CD4-positive, CD25-positive, alpha-beta regulatory T cell (primary cell): Measurements from ENCODE around the gene PRR33. TPM values are rescaled to one million over a fixed set of nuclear protein-coding genes. Genes with fewer than 3 reads are reported as not detected.
"Not testable (repeated sequence)": the region's sequence is repeated elsewhere in the genome, so short reads cannot be mapped to it uniquely, and the experiment has no call there.

Source experiments
- ATAC-seq, 2 donors: fragments of 150-1000 bp; cut with Tn5 transposase; one replicate each; pipeline ENCODE4 v1.10.0; 2021; ENCODE audit warnings: low read depth in 2 of 2, moderate number of reproducible peaks in 2 of 2, moderate library complexity in 1 of 2
- DNase-seq, 3 donors: peaks; one replicate each; pipeline versions ENCODE4 v3.0.0 to v3.0.0-alpha.2; 2012 to 2022; ENCODE audit warnings: mixed read lengths in 1 of 3
- H3K27ac ChIP-seq: one replicate; pipeline ENCODE4 v1.7.0; 2013; ENCODE audit warnings: mild to moderate bottlenecking, low read length; ENCODE audit not compliant: insufficient read depth, poor library complexity, severe bottlenecking
- H3K27me3 ChIP-seq: one replicate; pipeline ENCODE4 v1.7.0; 2013; ENCODE audit warnings: low read length; ENCODE audit not compliant: control insufficient read depth, insufficient read depth
- H3K36me3 ChIP-seq: one replicate; pipeline ENCODE4 v1.7.0; 2013; ENCODE audit warnings: mild to moderate bottlenecking, low read length, moderate library complexity; ENCODE audit not compliant: control insufficient read depth, insufficient read depth
- H3K4me1 ChIP-seq: 2 replicates; pipeline ENCODE4 v1.7.0; 2013; ENCODE audit warnings: mild to moderate bottlenecking, low read length; ENCODE audit not compliant: insufficient read depth, control insufficient read depth, poor library complexity, severe bottlenecking
- H3K4me3 ChIP-seq: one replicate; pipeline ENCODE4 v1.7.0; 2013; ENCODE audit warnings: low read depth, mild to moderate bottlenecking, low read length, moderate library complexity
- H3K9me3 ChIP-seq, 2 experiments: 1 replicate in 1 of 2; 2 replicates in 1 of 2; pipeline ENCODE4 v1.7.0; 2013; ENCODE audit warnings: low read length in 2 of 2, mild to moderate bottlenecking in 1 of 2, moderate library complexity in 1 of 2; ENCODE audit not compliant: control insufficient read depth in 2 of 2
- H3K27ac Mint-ChIP-seq, 3 donors: one replicate each; pipeline ENCODE4 v1.8.0; 2020 to 2022; ENCODE audit warnings: mild to moderate bottlenecking in 3 of 3, mixed read lengths in 3 of 3, moderate library complexity in 2 of 3
- H3K27me3 Mint-ChIP-seq: one replicate; pipeline ENCODE4 v1.8.0; 2022; ENCODE audit warnings: mild to moderate bottlenecking, mixed read lengths
- H3K36me3 Mint-ChIP-seq: one replicate; pipeline ENCODE4 v1.8.0; 2020; ENCODE audit warnings: mixed read lengths
- H3K4me1 Mint-ChIP-seq, 4 donors: one replicate each; pipeline ENCODE4 v1.8.0; 2020 to 2022; ENCODE audit warnings: mixed read lengths in 4 of 4, mild to moderate bottlenecking in 1 of 4
- H3K4me3 Mint-ChIP-seq, 4 donors: one replicate each; pipeline ENCODE4 v1.8.0; 2020 to 2022; ENCODE audit warnings: mild to moderate bottlenecking in 4 of 4, mixed read lengths in 4 of 4, moderate library complexity in 3 of 4
- H3K9me3 Mint-ChIP-seq, 7 donors: one replicate each; pipeline ENCODE4 v1.8.0; 2020 to 2022; ENCODE audit warnings: mixed read lengths in 7 of 7, mild to moderate bottlenecking in 3 of 7, moderate library complexity in 2 of 7
- polyA plus RNA-seq, 4 donors: library from polyadenylated mRNA; unstranded; fragments of 300-500 nt; fragmentation: Illumina TruSeq; gene quantifications; one replicate each; pipeline ENCODE4 v1.2.3, GENCODE V29; 2021
- total RNA-seq: library from RNA; stranded (reverse); gene quantifications from one replicate; pipeline ENCODE4 v1.2.3, GENCODE V29; 2022

The PRR33 gene
- total and polyA plus RNA-seq, 5 donors from 2014 or later: 0.06 to 0.09 (median 0.08) TPM; not detected in 2

- no peak for ATAC-seq
- Histone ChIP-seq H3K9me3 (no peaks in the 10 kb centered on the region), H3K4me3 (no peak overlapping the region), H3K36me3 (no peaks in the 10 kb centered on the region), H3K27me3 (no peaks in the 10 kb centered on the region), H3K4me1 (peaks cover 56% of the 10 kb centered on the region), H3K27ac (no peak overlapping the region)
- no peaks in the 10 kb centered on the region for H3K27me3 Mint-ChIP-seq
- DNase-seq: no peak
- no peak overlapping the region for H3K4me3 Mint-ChIP-seq
- no peaks in the 10 kb centered on the region for H3K36me3 Mint-ChIP-seq
- H3K27ac Mint-ChIP-seq: peak overlapping the region in 2 of 3 donors; percentile 59 to 90
- H3K4me1 Mint-ChIP-seq: peaks cover 0 to 55% (median 15%) of the 10 kb centered on the region in 4 donors
- no peaks in the 10 kb centered on the region for H3K9me3 Mint-ChIP-seq
Measured at GRCh38 chr11:1875093-1875850, 16.4 kb downstream of the PRR33 start.

GRCh38 chr11:1874441-1875092 is 17.1 kb downstream of the PRR33 start:
- not testable (repeated sequence) for ATAC-seq, H3K27me3 Mint-ChIP-seq, H3K27me3 ChIP-seq, H3K4me3 Mint-ChIP-seq, H3K27ac Mint-ChIP-seq, DNase-seq, H3K9me3 Mint-ChIP-seq, H3K36me3 ChIP-seq, H3K36me3 Mint-ChIP-seq, H3K9me3 ChIP-seq, H3K4me3 ChIP-seq, H3K27ac ChIP-seq
- peaks cover 62% of the 10 kb centered on the region for H3K4me1 ChIP-seq
- peaks cover 0 to 58% (median 13%) of the 10 kb centered on the region in 4 donors for H3K4me1 Mint-ChIP-seq

- H3K27ac Mint-ChIP-seq, H3K27ac ChIP-seq, H3K36me3 Mint-ChIP-seq, DNase-seq, ATAC-seq, H3K4me3 Mint-ChIP-seq, H3K27me3 ChIP-seq, H3K27me3 Mint-ChIP-seq, H3K36me3 ChIP-seq, H3K9me3 ChIP-seq, H3K9me3 Mint-ChIP-seq, H3K4me3 ChIP-seq: not testable (repeated sequence)
- H3K4me1 ChIP-seq: peaks cover 65% of the 10 kb centered on the region
- H3K4me1 Mint-ChIP-seq: peaks cover 0 to 60% (median 17%) of the 10 kb centered on the region in 4 donors
Measured at GRCh38 chr11:1873813-1874150, 17.9 kb downstream of the PRR33 start.

- Histone ChIP-seq H3K4me1 (peaks cover 65% of the 10 kb centered on the region), H3K4me3 (no peak overlapping the region), H3K36me3 (no peaks in the 10 kb centered on the region), H3K27ac (peak overlapping the region; percentile 47), H3K27me3 (no peaks in the 10 kb centered on the region), H3K9me3 (no peaks in the 10 kb centered on the region)
- Mint-ChIP-seq H3K9me3 (no peaks in the 10 kb centered on the region), H3K36me3 (no peaks in the 10 kb centered on the region), H3K4me1 (peaks cover 0 to 60% (median 17%) of the 10 kb centered on the region in 4 donors), H3K27me3 (no peaks in the 10 kb centered on the region), H3K4me3 (no peak overlapping the region), H3K27ac (peak overlapping the region in 1 of 3 donors; percentile 80)
- ATAC-seq (no peak), DNase-seq (no peak)
Measured at GRCh38 chr11:1873048-1873812, 18.5 kb downstream of the PRR33 start.

- Mint-ChIP-seq H3K9me3 (no peaks in the 10 kb centered on the region), H3K27ac (peak overlapping the region; percentile 10 to 80 (median 14)), H3K4me1 (peaks cover 0 to 62% (median 14%) of the 10 kb centered on the region in 4 donors), H3K4me3 (peak overlapping the region in 1 of 4 donors; percentile 51), H3K27me3 (no peaks in the 10 kb centered on the region), H3K36me3 (no peaks in the 10 kb centered on the region)
- Histone ChIP-seq H3K36me3 (no peaks in the 10 kb centered on the region), H3K27me3 (no peaks in the 10 kb centered on the region), H3K4me3 (no peak overlapping the region), H3K27ac (peak overlapping the region; percentile 47), H3K4me1 (peaks cover 71% of the 10 kb centered on the region), H3K9me3 (no peaks in the 10 kb centered on the region)
- DNase-seq (no peak), ATAC-seq (no peak)
Measured at GRCh38 chr11:1872267-1872985, 19.3 kb downstream of the PRR33 start.

- Mint-ChIP-seq H3K4me3 (peak overlapping the region in 1 of 4 donors; percentile 15), H3K4me1 (peaks cover 0 to 66% (median 16%) of the 10 kb centered on the region in 4 donors), H3K9me3 (no peaks in the 10 kb centered on the region), H3K36me3 (no peaks in the 10 kb centered on the region), H3K27me3 (no peaks in the 10 kb centered on the region), H3K27ac (peak overlapping the region in 1 of 3 donors; percentile 78)
- ATAC-seq (no peak), DNase-seq (no peak)
- Histone ChIP-seq H3K9me3 (no peaks in the 10 kb centered on the region), H3K27ac (no peak overlapping the region), H3K27me3 (no peaks in the 10 kb centered on the region), H3K4me1 (peaks cover 78% of the 10 kb centered on the region), H3K36me3 (no peaks in the 10 kb centered on the region), H3K4me3 (no peak overlapping the region)
Measured at GRCh38 chr11:1871531-1871930, 20.2 kb downstream of the PRR33 start.

- H3K9me3 Mint-ChIP-seq: no peaks in the 10 kb centered on the region
- peak overlapping the region; percentile 78 to 96 (median 93) for H3K27ac Mint-ChIP-seq
- peak overlapping the region; percentile 48 to 80 (median 72) for H3K4me3 Mint-ChIP-seq
- Histone ChIP-seq H3K27me3 (no peaks in the 10 kb centered on the region), H3K36me3 (no peaks in the 10 kb centered on the region), H3K9me3 (no peaks in the 10 kb centered on the region), H3K4me1 (peaks cover 81% of the 10 kb centered on the region), H3K4me3 (no peak overlapping the region), H3K27ac (peak overlapping the region; percentile 51)
- H3K36me3 Mint-ChIP-seq: no peaks in the 10 kb centered on the region
- peaks cover 0 to 70% (median 15%) of the 10 kb centered on the region in 4 donors for H3K4me1 Mint-ChIP-seq
- ATAC-seq (peak; percentile 47 to 57), DNase-seq (no peak)
- no peaks in the 10 kb centered on the region for H3K27me3 Mint-ChIP-seq
Measured at GRCh38 chr11:1870721-1871466, 20.8 kb downstream of the PRR33 start.
